Fibroblast of lung (primary cell): ENCODE measurements around the gene HERC2. TPM values are rescaled to one million over a fixed set of nuclear protein-coding genes. Genes with fewer than 3 reads are reported as not detected.

Experiments used
- DNase-seq, 2 donors: peaks; one replicate each; pipeline versions ENCODE4 v3.0.0 to v3.0.0-alpha.2; 2010; ENCODE audit warnings: low read depth in 2 of 2
- H2AFZ ChIP-seq: 2 replicates; pipeline ENCODE4 v1.5.1; 2012; ENCODE audit warnings: low read length, control low read depth, inconsistent platforms
- H3K27ac ChIP-seq: 2 replicates; pipeline ENCODE4 v1.5.1; 2011; ENCODE audit warnings: low read length, control low read depth; ENCODE audit not compliant: insufficient read depth
- H3K27me3 ChIP-seq: 2 replicates; pipeline ENCODE4 v1.5.1; 2011; ENCODE audit warnings: mild to moderate bottlenecking, low read length; ENCODE audit not compliant: control insufficient read depth, insufficient read depth
- H3K36me3 ChIP-seq: 2 replicates; pipeline ENCODE4 v1.5.1; 2011; ENCODE audit warnings: low read length; ENCODE audit not compliant: control insufficient read depth, insufficient read depth
- H3K4me1 ChIP-seq: 2 replicates; pipeline ENCODE4 v1.5.1; 2011; ENCODE audit warnings: low read length; ENCODE audit not compliant: control insufficient read depth, insufficient read depth; ENCODE audit errors: extremely low read depth
- H3K4me2 ChIP-seq: 2 replicates; pipeline ENCODE4 v1.5.1; 2011; ENCODE audit warnings: low read length, control low read depth; ENCODE audit not compliant: insufficient read depth; ENCODE audit errors: extremely low read depth
- H3K4me3 ChIP-seq, 4 experiments: fragments of 200-600 bp in 1 of 4; sonication (generic) in 1 of 4; replicated peaks in 1 of 4; 2 replicates each; pipeline ENCODE4 v1.5.1; 2011 to 2016; ENCODE audit warnings: low read length in 4 of 4, low read depth in 3 of 4, mild to moderate bottlenecking in 3 of 4, control low read depth in 2 of 4, inconsistent platforms in 1 of 4, mixed read lengths in 1 of 4; ENCODE audit not compliant: insufficient read depth in 1 of 4; ENCODE audit errors: control extremely low read depth in 1 of 4
- H3K79me2 ChIP-seq: 2 replicates; pipeline ENCODE4 v1.5.1; 2012; ENCODE audit warnings: mild to moderate bottlenecking, low read length, inconsistent platforms; ENCODE audit not compliant: control insufficient read depth, insufficient read depth
- H3K9ac ChIP-seq: 2 replicates; pipeline ENCODE4 v1.5.1; 2011; ENCODE audit warnings: mild to moderate bottlenecking, low read length, control low read depth; ENCODE audit not compliant: insufficient read depth
- H3K9me3 ChIP-seq: 2 replicates; pipeline ENCODE4 v1.5.1; 2012; ENCODE audit warnings: low read depth, low read length; ENCODE audit not compliant: control insufficient read depth, insufficient read depth
- H4K20me1 ChIP-seq: 2 replicates; pipeline ENCODE4 v1.5.1; 2011; ENCODE audit warnings: low read length; ENCODE audit not compliant: control insufficient read depth, insufficient read depth; ENCODE audit errors: extremely low read depth
- EZH2 ChIP-seq: IDR thresholded peaks from 2 replicates; pipeline ENCODE4 v1.5.1; 2012; ENCODE audit warnings: low read length, control low read depth, mild to moderate bottlenecking; ENCODE audit errors: missing control alignments
- polyA plus RNA-seq, 2 donors: library from polyadenylated mRNA; depleted of rRNA in 1 of 2; stranded (reverse) in 1 of 2; unstranded in 1 of 2; fragments of >200 nt; gene quantifications; 2 replicates each; pipeline ENCODE4 v1.2.1, GENCODE V29; 2011 to 2012; ENCODE audit warnings: missing spikeins in 1 of 2
- total RNA-seq: library from RNA; depleted of rRNA; stranded (reverse); fragments of >200 nt; gene quantifications from 2 replicates; pipeline ENCODE4 v1.2.1, GENCODE V29; 2014
- TF ChIP-seq, protein P1 (sequence below), 2 donors: IDR thresholded peaks in 1 of 2; conservative IDR thresholded peaks in 1 of 2; 1 replicate in 1 of 2; 2 replicates in 1 of 2; pipeline ENCODE4 v1.5.1; 2011 to 2012; ENCODE audit warnings: low read length in 2 of 2, control low read depth in 1 of 2, inconsistent platforms in 1 of 2, low read depth in 1 of 2, mild to moderate bottlenecking in 1 of 2

The HERC2 gene
- total and polyA plus RNA-seq, 2 donors (not counting 1 experiment from before 2014, with no cell fraction given) = 12.4 to 55.8 TPM

DNA sequence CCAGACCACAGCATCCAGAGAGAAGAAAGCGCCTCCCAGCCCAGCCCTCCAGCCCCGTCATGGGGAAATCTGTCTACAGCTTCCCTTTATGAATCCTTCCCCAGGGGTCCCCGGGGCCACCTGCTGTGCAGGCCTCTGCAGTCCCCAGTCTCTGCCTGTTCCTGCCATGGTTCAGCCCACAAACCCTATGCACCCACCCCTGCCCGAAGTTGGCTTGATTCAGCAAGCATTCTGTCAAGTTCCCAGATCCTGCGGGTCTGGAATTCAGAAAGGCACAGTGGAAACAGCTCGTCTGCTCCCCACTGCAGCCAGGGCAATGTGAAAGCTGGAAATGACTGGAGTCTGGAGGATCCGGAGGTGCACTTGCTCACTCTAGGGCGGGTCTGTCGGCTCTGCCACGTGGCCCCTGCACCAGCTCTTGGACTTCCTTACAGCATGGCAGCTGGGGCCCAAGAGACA is 220.0 kb downstream of the HERC2 start:
- H2AFZ ChIP-seq = no peak overlapping the region
- H4K20me1 ChIP-seq = no peaks in the 10 kb centered on the region
- no peaks in the 10 kb centered on the region for H3K79me2 ChIP-seq
- H3K4me2 ChIP-seq = no peak overlapping the region
- H3K4me1 ChIP-seq = no peaks in the 10 kb centered on the region
- H3K27ac ChIP-seq = no peak overlapping the region
- H3K36me3 ChIP-seq = no peaks in the 10 kb centered on the region
- peaks cover 31% of the 10 kb centered on the region for H3K27me3 ChIP-seq
- DNase-seq = no peak
- H3K9me3 ChIP-seq = no peaks in the 10 kb centered on the region
- H3K4me3 ChIP-seq = no peak overlapping the region
- H3K9ac ChIP-seq = no peak overlapping the region
- TF ChIP-seq, protein P1, sequence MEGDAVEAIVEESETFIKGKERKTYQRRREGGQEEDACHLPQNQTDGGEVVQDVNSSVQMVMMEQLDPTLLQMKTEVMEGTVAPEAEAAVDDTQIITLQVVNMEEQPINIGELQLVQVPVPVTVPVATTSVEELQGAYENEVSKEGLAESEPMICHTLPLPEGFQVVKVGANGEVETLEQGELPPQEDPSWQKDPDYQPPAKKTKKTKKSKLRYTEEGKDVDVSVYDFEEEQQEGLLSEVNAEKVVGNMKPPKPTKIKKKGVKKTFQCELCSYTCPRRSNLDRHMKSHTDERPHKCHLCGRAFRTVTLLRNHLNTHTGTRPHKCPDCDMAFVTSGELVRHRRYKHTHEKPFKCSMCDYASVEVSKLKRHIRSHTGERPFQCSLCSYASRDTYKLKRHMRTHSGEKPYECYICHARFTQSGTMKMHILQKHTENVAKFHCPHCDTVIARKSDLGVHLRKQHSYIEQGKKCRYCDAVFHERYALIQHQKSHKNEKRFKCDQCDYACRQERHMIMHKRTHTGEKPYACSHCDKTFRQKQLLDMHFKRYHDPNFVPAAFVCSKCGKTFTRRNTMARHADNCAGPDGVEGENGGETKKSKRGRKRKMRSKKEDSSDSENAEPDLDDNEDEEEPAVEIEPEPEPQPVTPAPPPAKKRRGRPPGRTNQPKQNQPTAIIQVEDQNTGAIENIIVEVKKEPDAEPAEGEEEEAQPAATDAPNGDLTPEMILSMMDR (conservative IDR thresholded peaks at IDR 0.05 in 1 of 2, IDR thresholded peaks at IDR 0.05 in 1 of 2; ENCODE audit: low read depth in 1 of 2, low read length in 2 of 2) = no peak
- TF ChIP-seq EZH2 = no peak

DNA sequence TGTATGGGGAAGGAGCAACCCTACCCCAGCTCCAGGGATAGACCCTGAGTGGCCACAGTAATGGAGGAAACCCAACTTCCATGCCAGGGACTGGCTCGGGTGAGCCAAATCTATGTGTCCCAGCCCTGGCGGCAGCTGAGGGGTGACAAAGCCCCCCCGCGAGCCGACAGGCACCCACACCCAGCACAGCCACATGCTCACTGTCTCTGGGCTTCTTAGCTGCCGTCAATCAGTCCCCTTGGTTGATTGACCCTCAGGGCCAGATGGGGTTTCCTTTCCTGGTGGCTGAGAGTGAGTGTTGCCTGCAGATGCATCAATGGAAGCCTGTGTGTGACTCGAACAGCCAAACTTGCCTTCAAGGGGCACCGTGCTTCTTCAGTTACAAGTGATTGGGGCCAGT is 220.8 kb downstream of the HERC2 start:
- no peak for DNase-seq
- no peaks in the 10 kb centered on the region for H3K79me2 ChIP-seq
- no peak overlapping the region for H3K4me3 ChIP-seq
- H4K20me1 ChIP-seq = no peaks in the 10 kb centered on the region
- peaks cover 32% of the 10 kb centered on the region for H3K27me3 ChIP-seq
- no peak overlapping the region for H2AFZ ChIP-seq
- H3K9ac ChIP-seq = no peak overlapping the region
- no peak overlapping the region for H3K4me2 ChIP-seq
- H3K27ac ChIP-seq = no peak overlapping the region
- no peaks in the 10 kb centered on the region for H3K9me3 ChIP-seq
- H3K36me3 ChIP-seq = no peaks in the 10 kb centered on the region
- peaks cover 4% of the 10 kb centered on the region for H3K4me1 ChIP-seq
- TF ChIP-seq EZH2 = no peak
- TF ChIP-seq, protein P1 (conservative IDR thresholded peaks at IDR 0.05 in 1 of 2, IDR thresholded peaks at IDR 0.05 in 1 of 2; ENCODE audit: low read depth in 1 of 2, low read length in 2 of 2) = no peak

DNA sequence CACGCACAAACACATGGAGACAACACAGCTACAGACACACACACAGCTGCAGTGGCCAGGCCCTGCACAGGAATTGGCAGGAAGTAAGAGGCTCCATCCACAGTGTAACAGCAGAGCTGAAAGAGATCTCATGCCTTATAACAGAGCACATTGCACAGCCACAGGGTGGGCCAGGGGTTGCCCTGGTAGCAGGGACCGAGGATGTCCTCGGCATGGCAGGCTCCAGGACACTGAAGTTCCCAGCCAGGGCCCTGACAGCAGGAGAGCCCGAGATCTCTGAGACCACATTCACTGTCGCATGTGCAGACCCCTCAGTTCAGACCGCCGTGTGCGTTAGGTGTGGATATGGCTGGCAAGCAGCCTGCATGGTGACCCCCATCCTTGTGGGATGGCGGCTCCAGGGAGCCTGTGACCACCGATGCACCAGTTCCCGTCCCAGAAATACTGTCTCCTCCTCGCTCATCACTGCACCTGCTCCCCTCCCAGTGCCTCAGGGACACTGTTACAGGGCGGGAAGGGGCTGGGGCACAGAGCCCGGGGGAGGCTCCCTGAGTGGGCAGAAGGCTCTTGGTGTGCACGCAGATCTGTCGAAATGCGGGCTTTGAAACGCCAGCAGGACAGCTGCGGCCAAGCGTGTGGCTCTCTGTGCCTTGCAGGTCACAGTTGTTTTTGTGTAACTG is 221.3 kb downstream of the HERC2 start:
- no peak overlapping the region for H3K4me3 ChIP-seq
- H3K27me3 ChIP-seq = peaks cover 32% of the 10 kb centered on the region
- H3K79me2 ChIP-seq = no peaks in the 10 kb centered on the region
- H3K27ac ChIP-seq = no peak overlapping the region
- H4K20me1 ChIP-seq = no peaks in the 10 kb centered on the region
- H3K4me1 ChIP-seq = peaks cover 5% of the 10 kb centered on the region
- H3K9me3 ChIP-seq = no peaks in the 10 kb centered on the region
- DNase-seq = no peak
- H3K4me2 ChIP-seq = no peak overlapping the region
- no peaks in the 10 kb centered on the region for H3K36me3 ChIP-seq
- H2AFZ ChIP-seq = no peak overlapping the region
- TF ChIP-seq, protein P1 (conservative IDR thresholded peaks at IDR 0.05 in 1 of 2, IDR thresholded peaks at IDR 0.05 in 1 of 2; ENCODE audit: low read depth in 1 of 2, low read length in 2 of 2) = no peak
- TF ChIP-seq EZH2 = no peak
- H3K9ac ChIP-seq = no peak overlapping the region
